K562 treated with DMSO at 1 percent for 4 hours (cell line): Measurements from ENCODE around the gene TC2N. TPM values are rescaled to one million over a fixed set of nuclear protein-coding genes. Genes with fewer than 3 reads are reported as not detected.

Experiments used
- total RNA-seq: library from RNA; unstranded; fragments of 300-600 nt; gene quantifications from 2 replicates; pipeline ENCODE4 v1.2.3, GENCODE V29; 2022; ENCODE audit not compliant: insufficient read depth

The TC2N gene
- 2.4 and 2.9 TPM in 2 replicates for total RNA-seq

DNA sequence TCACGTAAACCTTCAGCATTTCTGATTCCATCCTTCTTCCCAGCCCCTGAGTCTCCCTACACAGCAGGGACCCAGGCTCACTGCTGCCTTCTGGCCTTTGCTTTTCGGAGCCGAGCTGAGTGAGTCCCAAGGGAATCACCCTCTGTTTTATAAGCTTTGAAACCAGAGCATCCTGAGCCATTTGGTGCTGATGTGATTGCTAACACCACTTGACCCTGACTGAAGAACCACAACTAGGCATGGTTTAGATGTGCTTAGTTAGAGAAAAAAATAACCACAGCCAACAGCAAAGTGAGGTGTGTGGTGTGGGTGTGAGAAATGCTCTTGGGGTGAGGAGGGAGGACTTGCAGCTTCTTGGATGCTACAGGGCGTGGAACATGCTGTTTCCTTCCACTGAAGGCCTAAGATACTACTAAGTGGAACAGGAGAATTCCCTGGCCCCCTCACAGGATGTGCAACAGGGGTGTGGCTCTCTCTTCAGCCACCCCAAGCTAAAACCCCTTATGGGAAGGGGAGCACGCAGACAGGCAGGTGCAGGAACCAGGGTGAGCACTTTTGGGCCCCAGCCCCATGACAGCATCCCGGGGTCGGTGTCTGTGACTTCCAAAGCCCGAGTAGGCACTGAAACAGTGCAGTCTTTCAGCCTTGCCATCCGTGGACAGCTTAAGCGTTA, at the start of gene TC2N:
TSS of gene TC2N (minus strand) at position 221 of the 673 bp plus-strand sequence. CDS start 53,767 bp downstream, outside the sequence.

DNA sequence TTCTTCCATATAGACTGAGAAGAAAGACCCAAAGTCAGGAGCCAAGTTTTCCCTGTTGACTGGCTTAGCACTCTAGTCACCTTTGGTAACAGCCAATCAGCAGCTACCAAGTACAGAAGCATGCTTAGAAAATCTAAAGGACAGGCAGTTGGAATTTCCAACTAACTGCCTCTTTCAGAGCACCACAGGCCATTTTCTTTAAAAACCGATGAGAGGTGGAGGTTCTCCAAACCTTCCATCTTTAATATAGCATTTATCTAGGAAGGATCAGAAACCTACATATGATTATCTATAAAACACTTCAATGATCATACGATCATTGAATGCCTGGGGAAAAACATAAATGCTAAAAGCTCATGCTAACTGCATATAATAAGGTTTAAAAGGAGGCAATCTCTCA, 135.3 kb downstream of the TC2N start, which contains the start of gene CATSPERB:
TSS of gene CATSPERB (minus strand) at position 101 of the 400 bp plus-strand sequence. CDS start 2,607 bp downstream, outside the sequence.

Other genes starting within 250 kb of the TC2N start
- gene CATSPERB, start 135.4 kb downstream of the TC2N start, total RNA-seq, result 0.56 and 0.57 TPM in 2 replicates
- gene FBLN5, start 80.2 kb upstream of the TC2N start, total RNA-seq, result not detected in 2 replicates
- gene TRIP11, start 172.5 kb upstream of the TC2N start, total RNA-seq, result 4.0 and 4.8 TPM in 2 replicates
- gene ATXN3, start 239.0 kb upstream of the TC2N start, total RNA-seq, result 4.7 and 6.7 TPM in 2 replicates